H1 (cell line): Measurements from ENCODE around the gene SEC61G. TPM values are rescaled to one million over a fixed set of nuclear protein-coding genes. Genes with fewer than 3 reads are reported as not detected.

Experiments
- CTCF ChIA-PET: fragments of 300-600 bp; sonication (Branson Sonifier 250); formaldehyde crosslinking; loops from one replicate; lab custom pipeline; 2021; ENCODE audit not compliant: partially characterized antibody; lab: Charles Lee
- POLR2A ChIA-PET: fragments of 300-600 bp; sonication (Branson Sonifier 250); formaldehyde crosslinking; loops from one replicate; lab custom pipeline; 2021; ENCODE audit warnings: inconsistent platforms; ENCODE audit not compliant: partially characterized antibody; lab: Charles Lee
- DNase-seq, 2 experiments: peaks; one replicate each; pipeline versions ENCODE4 v3.0.0 to v3.0.0-alpha.2; 2010 to 2022; ENCODE audit warnings: low spot score in 2 of 2, low read depth in 1 of 2, mixed read lengths in 1 of 2
- FAIRE-seq: peaks from 2 replicates; lab custom pipeline; 2011; peaks lifted over from hg19 to GRCh38; lab: Jason Lieb, UNC
- H2AFZ ChIP-seq: 2 replicates; pipeline ENCODE4 v1.8.1; 2012; ENCODE audit warnings: low read length, inconsistent platforms
- H2AK5ac ChIP-seq: 2 replicates; pipeline ENCODE4 v1.6.1; 2013; ENCODE audit warnings: low read depth, low read length
- H2BK120ac ChIP-seq: replicated peaks from 2 replicates; pipeline ENCODE3; 2013; ENCODE audit warnings: low read depth, low read length, inconsistent platforms
- H2BK12ac ChIP-seq: 2 replicates; pipeline ENCODE4 v1.6.1; 2013; ENCODE audit warnings: low read depth, low read length
- H2BK15ac ChIP-seq: 2 replicates; pipeline ENCODE4 v1.6.1; 2013; ENCODE audit warnings: low read length
- H2BK20ac ChIP-seq: 2 replicates; pipeline ENCODE4 v1.6.1; 2013; ENCODE audit warnings: low read length
- H2BK5ac ChIP-seq: 2 replicates; pipeline ENCODE4 v1.6.1; 2013; ENCODE audit warnings: low read depth, low read length
- H3K14ac ChIP-seq: 2 replicates; pipeline ENCODE4 v1.6.1; 2013; ENCODE audit warnings: inconsistent platforms; ENCODE audit not compliant: insufficient read length
- H3K18ac ChIP-seq: 2 replicates; pipeline ENCODE4 v1.6.1; 2013; ENCODE audit warnings: low read length; ENCODE audit errors: extremely low read depth
- H3K23ac ChIP-seq: 2 replicates; pipeline ENCODE4 v1.6.1; 2013; ENCODE audit warnings: inconsistent platforms; ENCODE audit not compliant: insufficient read length
- H3K23me2 ChIP-seq: 2 replicates; pipeline ENCODE4 v1.6.1; 2013; ENCODE audit warnings: low read depth, low read length
- H3K27ac ChIP-seq: 2 replicates; pipeline ENCODE4 v1.6.1; 2011; ENCODE audit warnings: low read depth, low read length, inconsistent platforms
- H3K27me3 ChIP-seq, 4 experiments: replicated peaks in 1 of 4; 1 replicate in 1 of 4; 2 replicates in 3 of 4; pipeline versions ENCODE4 v1.6.1 to v1.8.1; 2011 to 2013; ENCODE audit warnings: low read length in 3 of 4, mild to moderate bottlenecking in 3 of 4, inconsistent platforms in 2 of 4, mixed read lengths in 2 of 4, moderate library complexity in 1 of 4; ENCODE audit not compliant: control insufficient read depth in 3 of 4, insufficient read depth in 3 of 4; ENCODE audit errors: extremely low read depth in 1 of 4
- H3K36me3 ChIP-seq, 4 experiments: 2 replicates each; pipeline versions ENCODE4 v1.6.1 to v1.8.1; 2011 to 2013; ENCODE audit warnings: mild to moderate bottlenecking in 4 of 4, low read length in 3 of 4, moderate library complexity in 2 of 4, control low read depth in 1 of 4, inconsistent platforms in 1 of 4; ENCODE audit not compliant: insufficient read depth in 4 of 4, control insufficient read depth in 2 of 4
- H3K4ac ChIP-seq: replicated peaks from 2 replicates; pipeline ENCODE3; 2013; ENCODE audit warnings: low read length, low read depth, mixed read lengths, inconsistent platforms; ENCODE audit not compliant: insufficient read length
- H3K4me1 ChIP-seq, 4 experiments: replicated peaks in 1 of 4; 1 replicate in 1 of 4; 2 replicates in 3 of 4; pipeline versions ENCODE4 v1.6.1 to v1.8.1; 2011 to 2013; ENCODE audit warnings: low read length in 3 of 4, inconsistent platforms in 2 of 4, mixed read lengths in 1 of 4; ENCODE audit not compliant: insufficient read depth in 4 of 4, control insufficient read depth in 3 of 4
- H3K4me2 ChIP-seq, 2 experiments: 2 replicates each; pipeline versions ENCODE4 v1.6.1 to v1.8.1; 2011 to 2013; ENCODE audit warnings: low read depth in 2 of 2, low read length in 2 of 2, control low read depth in 1 of 2, inconsistent platforms in 1 of 2, mild to moderate bottlenecking in 1 of 2; ENCODE audit not compliant: insufficient read depth in 1 of 2
- H3K4me3 ChIP-seq, 4 experiments: fragments of 200-600, 300-600 bp in 1 of 4; sonication (generic), shearing (Covaris generic), sonication (Bioruptor Twin) in 1 of 4; 2 replicates each; pipeline versions ENCODE4 v1.5.1 to v1.8.1; 2011 to 2016; ENCODE audit warnings: low read length in 4 of 4, low read depth in 3 of 4, control low read depth in 2 of 4, inconsistent platforms in 2 of 4, mild to moderate bottlenecking in 2 of 4, mixed read lengths in 1 of 4, moderate library complexity in 1 of 4; ENCODE audit not compliant: insufficient read depth in 2 of 4; ENCODE audit errors: extremely low read depth in 1 of 4
- H3K56ac ChIP-seq: replicated peaks from 2 replicates; pipeline ENCODE3; 2013; ENCODE audit warnings: low read depth, mild to moderate bottlenecking, mixed read lengths, low read length, inconsistent platforms; ENCODE audit not compliant: insufficient read length
- H3K79me1 ChIP-seq: 2 replicates; pipeline ENCODE4 v1.6.1; 2013; ENCODE audit warnings: low read depth, low read length, control low read depth
- H3K79me2 ChIP-seq, 2 experiments: 2 replicates each; pipeline versions ENCODE4 v1.6.1 to v1.8.1; 2012 to 2013; ENCODE audit warnings: low read length in 2 of 2, mild to moderate bottlenecking in 2 of 2, inconsistent platforms in 1 of 2; ENCODE audit not compliant: insufficient read depth in 2 of 2, control insufficient read depth in 1 of 2
- H3K9ac ChIP-seq, 4 experiments: replicated peaks in 1 of 4; 1 replicate in 1 of 4; 2 replicates in 3 of 4; pipeline versions ENCODE4 v1.6.1 to v1.8.1; 2011 to 2013; ENCODE audit warnings: low read depth in 3 of 4, low read length in 3 of 4, control low read depth in 2 of 4, mild to moderate bottlenecking in 2 of 4, moderate library complexity in 2 of 4, inconsistent platforms in 1 of 4; ENCODE audit errors: extremely low read depth in 1 of 4
- H3K9me3 ChIP-seq, 2 experiments: 2 replicates each; pipeline versions ENCODE4 v1.6.1 to v1.8.1; 2012 to 2013; ENCODE audit warnings: mild to moderate bottlenecking in 2 of 2, moderate library complexity in 2 of 2, control low read depth in 1 of 2, inconsistent platforms in 1 of 2, low read depth in 1 of 2, low read length in 1 of 2, mixed read lengths in 1 of 2; ENCODE audit not compliant: insufficient read depth in 2 of 2
- H4K20me1 ChIP-seq, 2 experiments: replicated peaks in 1 of 2; 2 replicates each; pipeline versions ENCODE3 to v1.8.1; 2011 to 2013; ENCODE audit warnings: inconsistent platforms in 2 of 2, low read length in 2 of 2, mild to moderate bottlenecking in 1 of 2; ENCODE audit not compliant: insufficient read depth in 2 of 2, control insufficient read depth in 1 of 2
- H4K5ac ChIP-seq: 2 replicates; pipeline ENCODE4 v1.6.1; 2013; ENCODE audit warnings: low read length, low read depth, mixed read lengths, inconsistent platforms; ENCODE audit not compliant: insufficient read length
- H4K8ac ChIP-seq: 2 replicates; pipeline ENCODE4 v1.8.0; 2013; ENCODE audit warnings: mild to moderate bottlenecking, moderate library complexity, low read length, inconsistent platforms; ENCODE audit not compliant: insufficient read depth; ENCODE audit errors: extremely low read depth
- H4K91ac ChIP-seq: replicated peaks from 2 replicates; pipeline ENCODE3; 2013; ENCODE audit warnings: low read length, mixed read lengths, inconsistent platforms; ENCODE audit not compliant: insufficient read length
- EP300 ChIP-seq, 2 experiments: IDR thresholded peaks; 1 replicate in 1 of 2; 2 replicates in 1 of 2; pipeline ENCODE4 v1.6.1; 2011 to 2012; ENCODE audit warnings: low read depth in 2 of 2, low read length in 2 of 2, mild to moderate bottlenecking in 2 of 2, borderline replicate concordance in 1 of 2, inconsistent platforms in 1 of 2, moderate library complexity in 1 of 2
- MAFK ChIP-seq: IDR thresholded peaks from 2 replicates; pipeline ENCODE4 v1.6.1; 2012; ENCODE audit warnings: low read depth, mild to moderate bottlenecking, improper control_type of control experiment, low read length
- POU5F1 ChIP-seq: IDR thresholded peaks from 2 replicates; pipeline ENCODE4 v1.6.1; 2011; ENCODE audit warnings: low read depth, mild to moderate bottlenecking, low read length, moderate library complexity
- RAD21 ChIP-seq, 2 experiments: IDR thresholded peaks in 1 of 2; conservative IDR thresholded peaks in 1 of 2; 2 replicates each; pipeline ENCODE4 v1.6.1; 2011; ENCODE audit warnings: low read depth in 2 of 2, low read length in 2 of 2, improper control_type of control experiment in 1 of 2, inconsistent platforms in 1 of 2, mild to moderate bottlenecking in 1 of 2, moderate library complexity in 1 of 2
- WGBS, 2 experiments: shearing (Covaris generic) in 1 of 2; methylation state at CpG; one replicate each; pipeline versions ENCODE4 v1.1.6 to v1.1.7; 2013 to 2015; ENCODE audit warnings: low lambda C conversion rate in 2 of 2, mixed read lengths in 2 of 2, inconsistent platforms in 1 of 2, low coverage in 1 of 2, missing lambda C conversion rate in 1 of 2; ENCODE audit not compliant: insufficient replicate concordance in 2 of 2, insufficient coverage in 1 of 2, insufficient read length in 1 of 2; ENCODE audit errors: extremely low coverage in 1 of 2, missing lambda C conversion rate in 1 of 2; 5-methylcytosine and 5-hydroxymethylcytosine counted together
- polyA plus RNA-seq, 7 experiments: library from polyadenylated mRNA; depleted of rRNA in 3 of 7; stranded (reverse) in 5 of 7; unstranded in 2 of 7; fragments of >200 nt in 5 of 7; fragments of 200-250 nt in 2 of 7; gene quantifications; 1 replicate in 5 of 7; 2 replicates in 1 of 7; 4 replicates in 1 of 7; pipeline versions ENCODE4 v1.2.1 to v1.2.3, GENCODE V29; 2011 to 2013; ENCODE audit warnings: missing spikeins in 2 of 7, mixed read lengths in 2 of 7
- total RNA-seq: library from RNA; stranded (reverse); fragmentation: NEBNext Ultra II Directional; extraction: Animal tissue kit (Norgen Biotek cat#: 25700); gene quantifications from 2 replicates; pipeline ENCODE4 v1.2.1, GENCODE V29; 2021

SEC61G gene
- total and polyA plus RNA-seq, 2 of the 8 experiments (the other 6 are each of a cell fraction or from before 2014, with no cell fraction given) = 142 to 274 TPM

DNA sequence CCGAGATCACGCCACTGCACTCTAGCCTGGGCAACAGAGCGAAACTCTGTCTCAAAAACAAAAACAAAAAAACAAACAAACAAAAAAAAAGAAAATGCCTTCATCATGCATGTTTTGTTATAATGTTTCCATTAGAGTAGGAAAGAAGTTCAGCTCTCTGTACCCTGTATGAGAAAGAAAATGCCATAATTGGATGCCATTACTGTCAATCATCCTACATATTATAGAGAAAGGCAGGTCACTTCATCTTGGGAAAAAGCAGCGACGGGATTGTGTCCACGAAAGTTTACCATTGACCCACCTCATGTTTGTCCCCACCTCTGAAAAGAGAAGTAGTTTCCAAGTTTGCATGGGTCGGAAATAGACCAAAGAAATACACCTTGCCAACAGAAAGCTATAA, 33.8 kb downstream of the SEC61G start:
- DNase-seq = no peak
- no peaks in the 10 kb centered on the region for H3K79me2 ChIP-seq
- H3K4me2 ChIP-seq = no peak overlapping the region
- H3K9me3 ChIP-seq = no peaks in the 10 kb centered on the region
- no peak overlapping the region for H4K5ac ChIP-seq
- no peak overlapping the region for H3K9ac ChIP-seq
- H2BK5ac ChIP-seq = no peak overlapping the region
- POLR2A ChIA-PET = no interaction called here
- no peak overlapping the region for H3K56ac ChIP-seq
- no peak overlapping the region for H3K18ac ChIP-seq
- CTCF ChIA-PET = no interaction called here
- no peak overlapping the region for H2BK12ac ChIP-seq
- FAIRE-seq = no peak
- H4K91ac ChIP-seq = no peak overlapping the region
- H3K23me2 ChIP-seq = no peaks in the 10 kb centered on the region
- H4K8ac ChIP-seq = no peak overlapping the region
- 85% methylated on average over 7 of the region's 7 CpGs; no CpG with 5 or more reads in 1 of the 2 experiments for WGBS, 2 experiments
- no peak for TF ChIP-seq POU5F1
- no peak for TF ChIP-seq RAD21 (IDR thresholded peaks at IDR 0.05 in 1 of 2, conservative IDR thresholded peaks at IDR 0.05 in 1 of 2; ENCODE audit: low read depth in 2 of 2, low read length in 2 of 2)
- TF ChIP-seq EP300 (IDR thresholded peaks at IDR 0.05; ENCODE audit: borderline replicate concordance in 1 of 2, low read depth in 2 of 2, low read length in 2 of 2) = no peak
- TF ChIP-seq MAFK = no peak
- no peak overlapping the region for H2AFZ ChIP-seq
- no peak overlapping the region for H3K27ac ChIP-seq
- no peak overlapping the region for H2BK20ac ChIP-seq
- no peak overlapping the region for H2BK120ac ChIP-seq
- H3K4me1 ChIP-seq = peaks cover 0 to 5% (median 2%) of the 10 kb centered on the region in 4 experiments; a peak in 3 of 7 replicates
- no peak overlapping the region for H2BK15ac ChIP-seq
- no peak overlapping the region for H3K14ac ChIP-seq
- H3K23ac ChIP-seq = no peak overlapping the region
- no peak overlapping the region for H3K4ac ChIP-seq
- no peaks in the 10 kb centered on the region for H3K36me3 ChIP-seq
- H4K20me1 ChIP-seq = no peaks in the 10 kb centered on the region
- no peak overlapping the region for H2AK5ac ChIP-seq
- no peak overlapping the region for H3K4me3 ChIP-seq
- H3K27me3 ChIP-seq = no peaks in the 10 kb centered on the region
- no peaks in the 10 kb centered on the region; the same call in 1 of the 2 replicates for H3K79me1 ChIP-seq
